Measurements from ENCODE around the gene YIPF1.
"Not testable (repeated sequence)": the region's sequence is repeated elsewhere in the genome, so short reads cannot be mapped to it uniquely, and the experiment has no call there.

Gene YIPF1

DNA sequence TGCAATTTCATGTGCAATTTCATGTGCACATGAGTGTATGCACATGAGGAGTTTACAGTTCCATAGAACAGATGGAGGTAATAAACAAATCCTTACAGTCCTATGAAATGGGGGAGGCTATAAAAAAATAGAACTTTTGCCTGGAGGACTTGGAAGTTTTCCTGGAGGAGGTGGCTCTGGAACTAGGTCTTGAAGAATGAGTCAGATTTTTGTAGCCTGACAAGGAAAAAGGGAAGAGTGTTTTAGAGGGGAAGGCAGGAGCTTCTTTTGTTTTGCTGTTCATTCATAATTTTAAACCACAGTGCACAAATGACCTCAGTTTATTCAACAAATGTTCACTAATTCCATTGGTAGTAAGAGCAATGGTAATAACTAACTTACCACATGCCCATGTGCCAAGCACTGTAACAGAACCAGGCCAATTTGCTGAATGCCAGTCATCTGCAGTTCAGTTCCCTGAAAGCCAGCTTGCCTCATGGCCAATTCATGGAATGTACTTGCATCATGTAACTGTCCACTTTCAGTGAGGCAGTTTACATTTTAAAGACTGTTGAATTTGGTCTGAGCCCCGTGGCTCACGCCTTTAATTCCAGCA lies 7.1 kb upstream of the YIPF1 start:
- DNase-seq = peak; percentile 14
- in situ Hi-C loops (cut with MboI; ENCODE audit: low pct_unique_long_range_greater_than_20kb, low sequenced_read_pairs) = no loop called here

DNA sequence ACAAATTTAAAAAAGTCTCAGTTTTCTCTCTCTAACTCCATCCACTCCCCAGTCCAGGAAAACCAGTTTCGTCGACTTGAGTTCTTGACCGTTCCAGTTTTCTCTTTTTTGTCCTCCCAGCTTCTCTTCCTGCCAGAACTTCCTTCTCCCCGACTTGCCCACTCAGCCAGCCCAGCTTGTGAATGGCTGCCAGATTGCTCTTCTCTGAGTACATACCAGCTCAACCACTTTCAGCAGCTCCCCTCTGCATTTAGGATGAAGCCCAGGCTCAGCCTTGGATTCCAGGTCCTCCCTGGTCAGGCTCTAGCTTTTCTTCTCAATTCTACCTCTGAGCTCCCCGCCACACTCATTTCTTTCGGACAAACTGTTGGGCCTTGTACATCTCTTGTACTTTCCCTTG lies 5.8 kb upstream of the YIPF1 start:
- in situ Hi-C loops (cut with MboI; ENCODE audit: low pct_unique_long_range_greater_than_20kb, low sequenced_read_pairs) = no loop called here

DNA sequence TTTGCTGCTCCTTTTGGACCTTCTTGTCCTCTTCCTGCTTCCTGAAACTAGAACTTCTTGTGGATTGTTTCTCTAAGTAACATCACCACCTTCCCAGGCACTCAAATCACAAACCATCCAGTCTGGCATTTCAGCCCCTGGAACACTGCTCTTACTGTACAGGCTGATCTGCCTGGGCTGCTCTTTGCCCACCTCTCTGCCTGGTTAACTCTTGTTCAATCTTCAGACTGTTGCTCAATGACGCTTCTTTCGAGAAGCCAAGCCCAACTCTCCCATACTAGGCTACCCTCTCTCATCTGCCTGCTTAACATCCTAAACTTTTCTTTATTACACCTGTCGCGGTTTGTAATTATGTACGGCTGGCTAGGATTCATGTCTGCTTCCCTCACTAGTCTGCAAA lies 5.0 kb upstream of the YIPF1 start:
- in situ Hi-C loops (cut with MboI; ENCODE audit: low pct_unique_long_range_greater_than_20kb, low sequenced_read_pairs) = no loop called here
- DNase-seq = no peak

More for the DNA sequence above, 5.8 kb upstream of the YIPF1 start:
- DNase-seq = no peak

DNA sequence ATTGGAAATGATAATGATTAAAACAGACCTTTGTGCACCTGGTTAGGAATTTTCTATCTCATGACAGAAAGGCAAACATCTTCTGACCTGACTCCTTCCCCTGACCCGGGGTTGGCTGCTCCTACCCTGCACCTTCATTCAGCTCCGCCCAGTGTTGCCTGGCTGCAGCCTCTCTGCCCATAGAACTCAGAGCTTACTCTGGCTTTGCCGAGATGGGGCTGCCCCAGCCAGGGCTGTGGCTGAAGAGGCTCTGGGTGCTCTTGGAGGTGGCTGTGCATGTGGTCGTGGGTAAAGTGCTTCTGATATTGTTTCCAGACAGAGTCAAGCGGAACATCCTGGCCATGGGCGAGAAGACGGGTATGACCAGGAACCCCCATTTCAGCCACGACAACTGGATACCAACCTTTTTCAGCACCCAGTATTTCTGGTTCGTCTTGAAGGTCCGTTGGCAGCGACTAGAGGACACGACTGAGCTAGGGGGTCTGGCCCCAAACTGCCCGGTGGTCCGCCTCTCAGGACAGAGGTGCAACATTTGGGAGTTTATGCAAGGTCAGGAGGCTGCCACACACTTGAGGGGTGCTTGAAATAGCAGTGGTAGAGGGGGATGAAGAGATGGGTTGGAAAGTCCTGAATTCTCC lies 4.5 kb upstream of the YIPF1 start, which contains the start of gene DIO1:
DIO1 (plus strand) TSS at position 189 of the 638 bp plus-strand sequence; CDS start at position 213, 24 bp downstream.
- in situ Hi-C loops (cut with MboI; ENCODE audit: low pct_unique_long_range_greater_than_20kb, low sequenced_read_pairs) = no loop called here
- no peak for DNase-seq

DNA sequence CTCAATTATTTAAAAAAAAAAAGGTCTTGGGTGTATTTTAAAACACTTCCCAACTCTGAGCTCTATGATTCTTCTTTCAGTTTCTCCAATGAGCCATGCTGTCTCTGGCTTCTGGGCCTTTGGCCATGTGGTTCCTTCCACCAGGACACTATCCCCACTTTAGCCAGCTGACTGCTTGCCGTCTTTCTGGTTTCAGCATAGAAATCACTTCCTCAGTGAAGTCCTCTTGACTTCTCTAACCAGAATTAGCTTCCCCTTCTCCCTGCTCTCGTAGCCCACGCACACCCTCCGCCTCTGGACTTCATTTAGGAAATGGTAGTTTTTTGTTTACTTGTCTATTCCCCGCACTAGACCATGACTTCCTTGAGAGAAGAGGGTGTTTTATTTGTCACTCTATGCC lies 3.3 kb upstream of the YIPF1 start:
- in situ Hi-C loops (cut with MboI; ENCODE audit: low pct_unique_long_range_greater_than_20kb, low sequenced_read_pairs) = no loop called here
- DNase-seq = peak; percentile 51

DNA sequence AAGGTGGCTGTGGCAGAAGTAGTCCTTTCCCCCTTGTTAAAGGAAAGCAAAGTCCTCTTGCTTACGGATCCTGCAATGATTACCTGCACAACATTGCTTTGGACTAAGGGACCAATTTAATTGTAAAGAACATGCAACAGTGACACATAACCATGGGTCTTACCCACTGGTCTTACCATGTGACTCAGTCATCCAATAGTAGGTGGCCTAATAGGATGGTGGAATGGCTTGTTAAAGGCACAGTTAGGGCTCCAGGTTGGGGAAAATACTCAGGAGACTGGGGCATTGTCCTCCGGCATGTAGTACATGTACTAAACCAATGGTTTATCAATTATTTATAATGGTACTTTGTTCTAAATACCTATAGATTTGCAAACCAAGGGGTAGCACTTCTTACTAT lies 2.1 kb upstream of the YIPF1 start:
- no peak for DNase-seq
- in situ Hi-C loops (cut with MboI; ENCODE audit: low pct_unique_long_range_greater_than_20kb, low sequenced_read_pairs) = no loop called here

DNA sequence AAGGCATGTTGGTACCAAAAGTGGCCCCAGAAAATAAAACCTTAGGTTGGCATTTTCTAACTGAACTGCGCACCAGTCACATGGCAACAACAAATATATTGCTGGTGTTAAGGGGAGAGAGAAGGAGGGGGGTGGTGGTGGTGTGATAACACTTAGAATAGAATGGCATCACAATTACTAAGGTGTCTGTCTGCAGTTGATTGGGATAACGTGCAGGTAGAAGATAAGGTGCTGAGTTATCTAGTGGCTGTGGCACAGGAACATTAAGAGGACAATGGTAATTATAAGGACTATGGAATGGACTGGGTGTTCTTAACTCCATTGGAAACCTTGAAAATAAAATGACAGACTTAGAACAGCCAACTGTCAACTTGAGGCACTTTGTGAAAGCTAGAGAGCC lies 1.4 kb upstream of the YIPF1 start:
- in situ Hi-C loops (cut with MboI; ENCODE audit: low pct_unique_long_range_greater_than_20kb, low sequenced_read_pairs) = no loop called here
- no peak for DNase-seq

DNA sequence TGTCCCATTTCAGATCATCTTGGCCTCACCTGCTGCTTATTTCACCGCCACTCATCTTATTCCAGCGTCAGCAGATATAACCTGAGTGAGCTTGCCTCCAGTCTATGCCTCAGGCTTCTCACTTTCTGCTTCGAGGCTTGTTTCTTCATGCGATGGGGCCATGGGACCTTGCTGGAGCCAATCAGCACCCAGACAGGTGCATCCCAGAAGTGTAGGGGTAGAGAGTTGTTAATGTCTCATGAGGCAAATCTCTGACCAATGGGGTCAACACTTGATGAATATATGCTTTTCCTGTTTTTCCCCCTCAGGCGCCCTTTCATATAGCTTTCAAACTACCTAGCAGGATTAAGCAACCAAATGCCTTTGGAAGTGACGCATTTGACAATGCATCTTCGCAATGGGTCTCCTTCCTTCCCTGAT lies 935 bp upstream of the YIPF1 start:
- in situ Hi-C loops (cut with MboI; ENCODE audit: low pct_unique_long_range_greater_than_20kb, low sequenced_read_pairs) = no loop called here
- DNase-seq = no peak

DNA sequence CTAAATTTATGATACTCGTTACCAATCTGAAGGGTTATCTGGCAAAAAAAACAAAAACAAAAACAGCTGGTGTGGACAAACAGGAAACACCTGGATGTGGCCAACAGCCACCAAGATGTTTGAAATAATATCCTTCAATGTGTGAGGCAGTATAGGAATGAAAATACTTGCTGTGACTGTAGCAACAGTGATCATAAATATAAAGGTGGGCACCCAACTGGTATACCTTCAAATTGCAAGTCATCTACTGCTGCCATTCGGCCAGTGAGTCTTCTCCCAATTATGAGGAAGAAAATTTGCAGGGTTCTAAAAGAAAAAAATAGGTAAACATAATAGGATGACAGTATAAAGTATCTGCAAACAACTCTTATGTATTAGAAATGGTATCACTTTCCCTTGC lies 916 bp downstream of the YIPF1 start:
- no peak for DNase-seq
- in situ Hi-C loops (cut with MboI; ENCODE audit: low pct_unique_long_range_greater_than_20kb, low sequenced_read_pairs) = no loop called here

DNA sequence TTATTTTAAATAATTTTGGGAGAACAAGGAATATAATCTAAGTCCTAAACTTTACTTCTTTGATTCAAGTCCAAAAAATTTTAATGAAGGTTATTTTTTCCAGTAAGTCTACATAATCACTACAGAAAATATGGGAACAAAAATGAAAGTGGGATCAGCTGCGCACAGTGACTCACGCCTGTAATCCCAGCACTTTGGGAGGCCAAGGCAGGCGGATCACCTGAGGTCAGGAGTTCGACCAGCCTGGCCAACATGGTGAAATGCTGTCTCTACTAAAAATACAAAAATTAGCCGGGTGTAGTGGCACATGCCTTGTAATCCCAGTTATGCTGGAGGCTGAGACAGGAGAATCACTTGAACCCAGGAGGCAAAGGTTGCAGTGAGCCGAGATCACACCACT lies 6.0 kb downstream of the YIPF1 start:
- DNase-seq; in situ Hi-C loops (cut with MboI; ENCODE audit: low pct_unique_long_range_greater_than_20kb, low sequenced_read_pairs): not testable (repeated sequence)

DNA sequence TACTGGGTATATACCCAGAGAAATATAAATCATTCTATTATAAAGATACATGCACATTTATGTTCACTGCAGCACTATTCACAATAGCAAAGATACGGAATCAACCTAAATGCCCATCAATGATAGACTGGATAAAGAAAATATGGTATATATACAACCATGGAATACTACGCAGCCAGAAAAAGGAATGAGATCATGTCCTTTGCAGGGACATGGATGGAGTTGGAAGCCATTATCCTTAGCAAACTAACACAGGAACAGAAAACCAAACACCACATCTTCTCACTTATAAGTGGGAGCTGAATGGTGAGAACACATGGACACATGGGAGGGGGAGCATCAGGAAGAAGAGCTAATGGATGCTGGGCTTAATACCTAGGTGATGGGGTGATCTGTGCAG lies 7.7 kb downstream of the YIPF1 start:
- DNase-seq; in situ Hi-C loops (cut with MboI; ENCODE audit: low pct_unique_long_range_greater_than_20kb, low sequenced_read_pairs): not testable (repeated sequence)

DNA sequence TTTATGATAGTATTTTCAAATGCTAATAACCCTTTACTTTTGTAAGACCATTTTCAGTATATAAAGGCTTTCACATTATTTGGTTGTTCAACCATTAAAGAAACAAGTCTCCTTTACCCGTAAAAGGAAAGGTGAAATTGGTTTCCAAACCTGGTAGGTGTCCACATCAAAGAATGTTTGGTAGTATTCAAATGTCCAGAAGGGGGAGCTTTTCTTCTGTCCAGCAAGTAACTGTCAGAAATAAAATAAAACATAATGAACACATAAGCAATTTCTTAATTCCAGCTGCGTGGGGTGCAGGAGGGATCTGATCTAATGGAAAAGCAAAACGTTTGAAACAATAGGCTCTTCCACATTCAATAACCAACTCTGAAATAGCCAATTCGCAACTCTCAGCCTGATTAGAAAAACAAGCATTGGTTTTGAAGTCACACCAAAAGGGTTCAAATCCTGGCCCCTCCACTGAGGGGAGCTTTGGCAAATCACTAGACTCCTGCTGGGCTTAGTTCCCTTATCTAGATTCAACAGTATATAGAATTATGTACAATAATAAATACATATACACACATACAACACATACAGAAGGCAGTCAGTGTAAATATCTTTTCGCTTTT lies 11.0 kb downstream of the YIPF1 start:
- peak; percentile 58 for DNase-seq
- in situ Hi-C loops (cut with MboI; ENCODE audit: low pct_unique_long_range_greater_than_20kb, low sequenced_read_pairs) = no loop called here

DNA sequence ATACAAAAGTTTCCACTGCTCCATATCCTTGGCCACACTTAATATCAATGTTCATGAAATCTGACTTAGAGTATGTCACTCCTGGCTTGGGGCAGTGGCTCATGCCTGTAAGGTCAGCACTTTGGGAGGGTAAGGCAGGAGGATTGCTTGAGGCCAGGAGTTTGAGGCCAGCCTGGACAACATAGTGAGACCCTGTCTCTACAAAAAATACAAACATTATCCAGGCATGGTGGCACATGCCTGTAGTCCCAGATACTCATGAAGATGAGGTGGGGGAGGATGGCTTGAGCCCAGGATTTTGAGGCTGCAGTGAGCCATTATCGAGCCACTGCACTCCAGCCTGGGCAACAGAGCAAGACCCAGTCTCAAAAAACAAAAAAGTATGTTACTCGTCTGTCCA lies 14.4 kb downstream of the YIPF1 start:
- in situ Hi-C loops (cut with MboI; ENCODE audit: low pct_unique_long_range_greater_than_20kb, low sequenced_read_pairs) = not testable (repeated sequence)

DNA sequence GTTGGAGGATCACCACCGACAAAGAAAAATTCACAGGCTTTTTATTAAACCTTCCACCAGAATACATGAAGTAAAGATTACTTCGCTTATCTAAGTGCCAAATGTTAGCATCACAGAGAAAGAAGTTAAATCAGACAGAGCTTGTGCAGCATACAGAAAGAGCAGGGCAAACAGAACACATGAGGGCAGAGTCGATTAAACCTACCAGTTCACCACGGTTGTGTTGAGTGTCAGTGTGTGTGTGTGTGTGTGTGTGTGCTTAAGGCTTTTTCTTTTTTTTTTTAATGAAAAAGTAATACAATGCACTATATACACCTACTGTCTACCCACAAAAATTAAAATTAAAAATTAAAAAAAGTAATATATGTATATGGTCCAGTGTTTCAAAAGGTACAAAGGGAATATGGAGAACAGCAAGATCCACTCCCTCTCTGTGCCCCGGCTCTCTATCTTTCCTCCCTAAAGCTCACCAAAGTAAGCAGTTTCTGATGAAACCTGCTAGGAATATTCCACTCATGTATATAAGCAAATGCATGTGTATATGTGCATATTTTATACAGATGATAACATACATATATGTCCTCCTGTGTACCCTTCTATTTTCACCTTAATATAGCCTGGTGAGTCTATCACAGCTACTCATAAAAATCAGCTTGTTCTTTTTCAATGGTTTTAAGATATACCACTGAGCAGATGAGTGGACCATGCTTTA lies 17.7 kb downstream of the YIPF1 start:
- in situ Hi-C loops (cut with MboI; ENCODE audit: low pct_unique_long_range_greater_than_20kb, low sequenced_read_pairs) = loop anchor here (25.0 kb wide), 1 partner anchor 940 kb away; the partner anchor contains the start of gene TTC22
- DNase-seq = no peak

More for the DNA sequence above, 14.4 kb downstream of the YIPF1 start:
- not testable (repeated sequence) for DNase-seq

DNA sequence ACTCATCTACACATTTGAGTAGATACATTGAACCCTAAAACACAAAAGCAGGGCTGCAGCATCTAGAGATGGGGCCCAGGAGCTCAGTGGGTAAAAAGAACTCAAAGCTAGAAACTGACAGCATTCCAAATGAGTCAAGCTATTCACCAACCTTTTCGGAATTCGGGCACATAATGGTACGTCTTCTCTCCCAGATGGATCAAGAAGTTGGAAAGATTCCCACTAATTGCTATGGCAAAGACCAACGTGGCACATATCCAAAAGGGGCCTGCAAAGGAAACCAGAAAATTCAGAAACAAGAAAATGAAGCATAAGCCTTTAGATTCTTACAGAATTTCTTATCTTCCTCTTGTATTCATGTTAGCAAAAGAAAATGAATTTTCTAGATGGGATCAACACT lies 18.4 kb downstream of the YIPF1 start:
- no peak for DNase-seq
- in situ Hi-C loops (cut with MboI; ENCODE audit: low pct_unique_long_range_greater_than_20kb, low sequenced_read_pairs) = loop anchor here (25.0 kb wide), 1 partner anchor 941 kb away; the partner anchor contains the start of gene TTC22

DNA sequence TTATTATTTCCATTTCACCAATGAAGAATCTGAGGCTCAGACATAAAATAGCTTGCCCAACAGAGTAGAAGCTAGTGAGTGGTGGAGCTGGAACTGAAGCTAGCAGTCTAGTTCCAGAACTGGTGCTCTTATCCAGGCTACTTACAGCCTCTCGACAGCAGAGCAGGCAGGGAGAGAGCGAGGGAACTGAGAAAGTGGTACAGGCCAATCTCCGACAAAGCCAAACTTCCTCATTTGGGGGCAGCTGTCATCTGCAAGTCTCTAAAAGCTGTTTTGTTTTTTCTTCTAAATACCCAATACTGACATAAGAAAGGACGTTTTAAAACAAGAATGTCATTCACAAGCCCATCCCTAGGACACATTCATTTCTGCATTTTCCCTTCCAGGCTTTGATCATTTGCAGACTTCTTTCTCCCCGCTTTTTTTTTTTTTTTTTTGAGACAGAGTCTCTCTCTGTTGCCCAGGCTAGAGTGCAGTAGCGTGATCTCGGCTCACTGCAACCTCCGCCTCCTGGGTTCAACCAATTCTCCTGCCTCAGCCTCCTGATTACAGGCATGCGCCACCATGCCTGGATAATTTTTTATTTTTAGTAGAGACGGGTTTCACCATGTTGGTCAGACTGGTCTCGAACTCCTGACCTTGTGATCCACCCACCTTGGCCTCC lies 20.0 kb downstream of the YIPF1 start:
- DNase-seq = peak; percentile 80
- in situ Hi-C loops (cut with MboI; ENCODE audit: low pct_unique_long_range_greater_than_20kb, low sequenced_read_pairs) = loop anchor here (25.0 kb wide), 1 partner anchor 943 kb away; the partner anchor contains the start of gene TTC22

DNA sequence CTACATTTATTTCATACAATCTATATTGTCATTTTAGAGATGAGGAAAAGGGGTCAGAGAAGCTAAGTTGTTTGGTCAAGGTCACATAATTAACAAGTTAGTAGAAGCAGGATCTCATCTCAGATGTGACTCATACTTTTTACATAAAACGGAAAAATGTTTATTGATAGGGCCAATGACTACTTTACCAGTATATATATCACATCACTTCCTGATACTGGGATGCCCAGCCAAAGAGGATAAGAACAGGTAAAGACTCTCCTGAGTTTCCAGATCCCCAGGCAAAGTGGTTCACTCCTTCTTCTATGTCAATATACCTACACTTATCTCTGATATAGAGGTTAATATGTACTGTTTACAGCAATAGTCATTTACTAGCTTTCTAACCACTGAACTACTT lies 21.0 kb downstream of the YIPF1 start:
- no peak for DNase-seq
- in situ Hi-C loops (cut with MboI; ENCODE audit: low pct_unique_long_range_greater_than_20kb, low sequenced_read_pairs) = loop anchor here (25.0 kb wide), 1 partner anchor 944 kb away; the partner anchor contains the start of gene TTC22

DNA sequence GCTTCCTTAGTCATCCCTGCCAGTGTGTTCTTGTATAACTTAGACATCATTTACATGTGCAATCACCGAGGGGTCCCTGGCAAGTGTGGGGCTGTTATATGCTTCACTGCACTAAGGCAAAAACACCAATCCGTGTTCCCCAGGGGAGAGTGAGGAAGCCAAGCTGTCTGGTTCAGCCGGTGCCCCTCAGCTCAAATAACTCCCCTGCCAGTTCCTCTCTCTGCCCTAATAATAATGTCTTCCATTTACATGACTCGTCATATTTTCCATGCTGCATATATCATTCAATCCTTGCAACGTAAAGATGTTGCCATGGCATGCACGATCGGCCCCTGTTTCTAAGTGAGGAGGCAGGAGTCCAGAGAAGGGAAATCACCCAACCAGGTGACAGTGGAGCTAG lies 27.1 kb downstream of the YIPF1 start:
- in situ Hi-C loops (cut with MboI; ENCODE audit: low pct_unique_long_range_greater_than_20kb, low sequenced_read_pairs) = loop anchor here (25.0 kb wide), 1 partner anchor 950 kb away; the partner anchor contains the start of gene TTC22
- no peak for DNase-seq

DNA sequence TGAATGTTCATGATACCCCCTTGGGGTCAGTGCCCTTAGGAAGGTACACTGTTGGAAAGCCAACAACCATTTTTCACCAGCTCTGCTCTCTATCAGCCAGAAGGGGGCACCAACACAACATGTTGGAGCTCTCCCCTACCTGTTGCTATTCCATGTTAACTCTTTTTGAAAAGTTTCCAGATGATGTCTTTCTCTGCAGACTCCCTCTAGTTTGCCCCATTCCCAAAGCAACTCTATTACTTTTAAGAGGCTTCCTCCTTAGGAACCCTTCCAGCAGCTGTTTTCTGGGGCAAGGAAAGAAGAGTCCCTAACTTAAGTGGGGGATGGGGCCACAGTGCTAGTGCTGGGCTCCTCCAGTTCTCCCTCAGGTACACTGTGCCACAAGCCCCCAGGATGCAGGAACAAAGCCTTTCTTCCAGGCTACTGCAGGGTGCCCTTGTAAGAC lies 28.6 kb downstream of the YIPF1 start:
- in situ Hi-C loops (cut with MboI; ENCODE audit: low pct_unique_long_range_greater_than_20kb, low sequenced_read_pairs) = loop anchor here (25.0 kb wide), 1 partner anchor 951 kb away; the partner anchor contains the start of gene TTC22
- DNase-seq = peak; percentile 73

Measured in KBM-7 (cell line).